GM19468 (cell line): ENCODE measurements around the gene PRKACA.

Source experiments
- ATAC-seq: cut with Tn5 transposase; IDR thresholded peaks from one replicate; pipeline ENCODE4 v1.9.1; 2021; ENCODE audit warnings: mild to moderate bottlenecking, moderate library complexity, moderate number of reproducible peaks; ENCODE audit not compliant: unreplicated experiment; ENCODE audit errors: extremely low read depth

PRKACA gene

GRCh38 chr19:14118165-14119051 lies 846 bp upstream of the PRKACA start:
- peak; percentile 6 for ATAC-seq

GRCh38 chr19:14116918-14117578 lies 514 bp downstream of the PRKACA start:
- no peak for ATAC-seq

GRCh38 chr19:14116525-14116917 lies 1.0 kb downstream of the PRKACA start:
- no peak for ATAC-seq

- no peak for ATAC-seq
Observed at GRCh38 chr19:14115756-14116155, 1.8 kb downstream of the PRKACA start.

- no peak for ATAC-seq
Observed at GRCh38 chr19:14114854-14115253, 2.7 kb downstream of the PRKACA start.

- ATAC-seq = no peak
Observed at GRCh38 chr19:14114439-14114838, 3.1 kb downstream of the PRKACA start.

GRCh38 chr19:14113762-14114414 lies 3.7 kb downstream of the PRKACA start:
- ATAC-seq = no peak

- ATAC-seq = no peak
Observed at GRCh38 chr19:14112809-14113385, 4.7 kb downstream of the PRKACA start.

- no peak for ATAC-seq
Observed at GRCh38 chr19:14112051-14112808, 5.3 kb downstream of the PRKACA start.

- ATAC-seq = no peak
Observed at GRCh38 chr19:14111486-14111885, 6.1 kb downstream of the PRKACA start.

GRCh38 chr19:14110650-14111049 lies 6.9 kb downstream of the PRKACA start:
- no peak for ATAC-seq

GRCh38 chr19:14107581-14108461 lies 9.7 kb downstream of the PRKACA start:
- ATAC-seq = no peak

- no peak for ATAC-seq
Observed at GRCh38 chr19:14106840-14107239, 10.7 kb downstream of the PRKACA start.

- no peak for ATAC-seq
Observed at GRCh38 chr19:14105680-14106079, 11.9 kb downstream of the PRKACA start.

GRCh38 chr19:14103310-14103709 lies 14.3 kb downstream of the PRKACA start:
- no peak for ATAC-seq

- no peak for ATAC-seq
Observed at GRCh38 chr19:14102756-14103155, 14.8 kb downstream of the PRKACA start.

GRCh38 chr19:14102102-14102696 lies 15.4 kb downstream of the PRKACA start:
- no peak for ATAC-seq

GRCh38 chr19:14101003-14101545 lies 16.5 kb downstream of the PRKACA start:
- ATAC-seq = no peak
